COLO668 (cell line): Measurements from ENCODE around the gene PLPP7.
"Not testable (repeated sequence)": the region's sequence is repeated elsewhere in the genome, so short reads cannot be mapped to it uniquely, and the experiment has no call there.

Source experiments
- DNase-seq: peaks from one replicate; lab custom pipeline; 2025; ENCODE audit not compliant: unreplicated experiment; lab: John Stamatoyannopoulos, UW

Gene PLPP7

DNA sequence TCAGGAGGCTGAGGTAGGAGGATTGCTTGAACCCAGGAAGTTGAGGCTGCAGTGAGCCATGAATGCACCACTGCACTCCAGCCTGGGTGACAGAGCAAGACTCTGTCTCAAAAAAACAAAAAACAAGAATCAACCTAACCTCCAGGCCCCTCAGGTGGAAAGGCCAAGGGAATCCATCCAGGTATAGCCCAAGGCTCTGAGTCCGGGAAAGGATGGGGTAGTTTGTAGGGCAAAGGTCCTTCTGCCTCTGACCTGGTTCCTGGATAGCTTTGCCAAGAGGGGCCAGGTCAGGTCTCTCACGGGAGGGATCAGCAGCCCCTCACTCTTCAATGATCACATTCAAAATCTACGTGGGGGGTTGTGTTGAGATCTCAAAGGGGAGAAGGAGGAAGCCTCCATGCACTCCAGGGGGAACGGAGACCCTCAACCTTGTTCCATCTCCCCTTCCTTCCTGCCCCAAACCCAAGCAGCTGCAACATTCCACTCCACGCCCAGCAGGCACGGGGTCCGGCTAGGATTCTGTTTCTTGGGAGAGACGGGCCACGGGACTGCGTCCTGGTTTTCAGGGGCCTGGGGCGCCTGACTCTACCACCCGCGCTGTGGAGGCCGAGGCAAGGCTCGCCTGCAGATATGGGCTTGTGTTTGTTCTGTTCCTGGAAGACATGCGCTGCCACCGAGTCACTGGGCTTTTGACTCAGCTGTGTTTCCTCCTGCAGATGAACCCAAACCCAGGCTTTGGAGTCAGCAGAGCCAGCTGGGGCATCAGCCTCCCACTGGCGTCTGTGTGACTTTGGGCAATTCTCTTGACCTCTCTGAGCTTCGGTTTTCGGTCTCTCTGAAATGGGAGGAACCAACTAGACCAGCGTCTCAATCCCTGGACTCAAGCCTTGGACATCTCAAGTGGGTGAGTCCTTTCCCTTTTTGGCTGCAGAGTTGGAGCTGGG, 35.5 kb downstream of the PLPP7 start:
- no peak for DNase-seq

DNA sequence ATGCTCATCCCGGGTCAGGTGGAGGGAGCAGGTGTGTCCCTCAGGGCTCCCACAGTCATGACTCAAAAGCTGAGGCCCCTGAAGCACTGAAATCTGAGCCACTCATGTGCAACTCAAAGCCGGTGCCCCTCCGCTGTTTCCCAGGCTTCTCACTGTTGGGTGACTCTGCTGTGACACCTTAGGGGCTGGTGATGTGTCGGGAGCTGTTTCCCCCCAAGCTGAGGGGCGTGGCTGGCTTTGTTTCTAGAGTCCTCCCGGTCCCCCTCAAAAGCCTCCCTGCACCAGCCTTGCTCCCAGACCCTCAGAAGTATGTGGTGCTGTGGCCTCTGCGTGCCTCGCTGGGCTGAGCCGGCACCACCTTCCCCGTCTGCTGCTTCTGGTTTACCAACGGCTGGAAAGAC, 39.7 kb downstream of the PLPP7 start:
- DNase-seq: no peak

DNA sequence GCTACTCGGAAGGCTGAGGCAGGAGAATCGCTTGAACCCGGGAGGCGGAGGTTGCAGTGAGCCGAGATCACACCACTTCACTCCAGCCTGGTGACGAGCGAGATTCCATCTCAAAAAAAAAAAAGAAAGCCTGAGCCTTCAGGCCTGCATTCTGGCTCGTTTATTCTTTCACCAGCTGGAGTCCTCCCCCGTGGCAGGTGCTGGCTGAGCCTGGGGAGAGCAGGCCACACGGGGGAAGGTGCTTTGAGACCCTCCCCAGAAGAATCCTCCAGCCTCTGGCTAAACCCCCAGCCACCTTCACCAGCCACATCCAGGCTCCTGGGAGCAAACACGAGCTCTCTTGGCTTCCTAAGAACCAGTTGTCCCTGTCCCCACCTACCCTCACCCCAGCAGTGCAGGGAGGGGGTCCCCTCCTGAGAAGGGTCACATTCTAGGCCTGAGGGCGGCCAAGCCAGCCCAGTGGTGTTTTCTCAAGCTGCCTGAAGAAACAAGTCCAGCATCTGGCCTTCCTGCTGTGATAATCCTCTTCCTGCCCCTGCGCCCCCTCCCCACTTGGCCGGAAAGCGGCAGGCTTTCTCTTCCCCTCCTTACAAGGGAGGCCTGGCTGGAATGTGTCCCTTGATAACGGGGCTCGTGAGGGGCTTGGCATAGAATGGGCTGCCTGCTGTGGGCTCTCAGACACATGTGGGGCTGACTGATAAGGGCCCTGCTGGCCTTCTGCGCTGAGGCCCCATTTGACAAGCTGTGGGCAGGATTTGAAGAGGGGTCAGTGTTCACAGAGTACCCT, 41.5 kb downstream of the PLPP7 start:
- no peak for DNase-seq

DNA sequence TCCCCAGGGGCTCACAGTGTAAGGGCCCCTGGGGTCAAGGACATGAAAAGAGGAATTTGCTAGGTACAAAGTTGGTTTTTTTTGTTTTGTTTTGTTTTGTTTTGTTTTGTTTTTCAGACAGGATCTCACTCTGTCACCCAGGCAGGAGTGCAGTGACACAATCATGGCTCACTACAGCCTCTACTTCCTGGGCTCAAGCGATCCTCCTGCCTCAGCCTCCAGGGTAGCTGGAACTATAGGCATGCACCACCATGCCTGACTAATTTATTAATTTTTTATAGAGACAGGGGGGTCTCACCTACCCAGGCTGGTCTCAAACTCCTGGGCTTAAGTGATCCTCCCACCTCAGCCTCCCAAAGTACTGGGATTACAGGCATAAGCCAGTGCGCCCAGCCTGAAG, 42.5 kb downstream of the PLPP7 start:
- not testable (repeated sequence) for DNase-seq

DNA sequence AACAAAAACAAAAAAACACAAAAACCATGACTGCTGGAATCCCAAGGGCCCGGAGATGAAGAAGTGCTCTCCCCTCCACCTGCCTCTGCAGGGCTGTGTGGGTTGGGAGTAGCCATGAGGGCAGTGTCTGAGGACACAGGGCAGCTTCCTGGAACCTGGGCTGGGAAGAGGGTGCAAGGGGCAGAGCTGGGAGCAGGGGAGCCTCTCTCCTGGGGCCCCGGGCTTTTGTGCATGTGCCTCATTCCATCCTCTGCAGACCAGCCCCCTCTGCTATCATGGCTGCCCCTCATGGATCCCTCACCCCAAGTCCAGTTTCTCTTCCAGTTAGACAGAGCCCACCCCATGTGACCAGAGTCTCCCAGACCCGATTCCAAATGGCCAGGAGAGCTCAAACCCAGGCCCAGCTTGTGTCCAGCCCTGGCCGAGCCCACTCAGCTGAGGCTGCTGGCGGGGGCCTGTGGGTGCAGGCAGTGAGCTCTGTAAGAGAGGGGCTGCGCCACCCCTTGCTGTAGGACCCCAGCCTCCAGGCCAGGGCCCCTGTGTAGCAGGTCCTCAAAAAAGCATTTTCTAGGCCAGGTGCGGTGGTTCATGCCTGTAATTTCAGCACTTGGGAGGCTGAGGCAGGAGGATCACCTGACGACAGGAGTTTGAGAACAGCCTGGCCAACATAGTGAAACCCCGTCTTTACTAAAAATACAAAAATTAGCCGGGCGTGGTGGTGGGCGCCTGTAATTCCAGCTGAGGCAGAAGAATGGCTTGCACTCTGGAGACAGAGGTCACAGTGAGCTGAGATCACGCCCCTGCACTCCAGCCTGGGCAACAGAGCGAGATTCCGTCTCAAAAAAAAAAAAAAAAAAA, 44.5 kb downstream of the PLPP7 start:
- no peak for DNase-seq

DNA sequence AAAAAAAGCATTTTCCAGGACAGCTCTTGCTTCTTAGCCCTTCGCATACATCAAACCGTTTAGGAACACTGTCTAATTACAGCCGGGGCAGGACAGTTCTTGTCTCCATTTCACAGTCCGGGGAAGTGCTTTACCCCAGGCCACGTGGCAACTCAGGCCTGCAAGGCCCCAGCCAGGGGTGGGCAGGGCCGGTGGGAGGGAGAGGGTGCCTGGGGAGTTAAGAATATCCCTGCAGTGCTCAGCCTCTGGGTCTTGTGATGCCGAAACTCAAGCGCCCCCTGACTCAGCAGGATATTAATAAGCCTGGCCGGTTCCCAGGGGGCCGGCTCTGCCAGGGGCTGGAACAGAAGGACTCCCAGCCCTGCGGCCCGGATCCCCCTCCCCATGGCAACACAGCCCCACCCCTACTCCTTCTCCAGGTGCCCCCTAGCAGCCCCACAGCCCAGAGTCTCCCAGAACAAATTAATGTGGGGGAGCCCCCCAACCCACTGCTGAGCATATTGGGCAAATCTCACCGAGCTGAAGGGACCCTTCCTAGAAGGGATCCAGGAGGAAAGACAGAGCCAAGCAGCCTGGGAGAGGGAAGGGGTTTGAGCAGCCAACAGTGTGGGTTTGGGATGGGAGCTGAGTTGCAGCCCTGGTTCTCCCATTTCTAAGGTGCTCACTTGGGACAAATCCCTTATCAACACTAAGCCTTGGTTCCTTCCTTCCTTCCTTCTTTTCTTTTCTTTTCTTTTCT, 45.3 kb downstream of the PLPP7 start:
- no peak for DNase-seq

DNA sequence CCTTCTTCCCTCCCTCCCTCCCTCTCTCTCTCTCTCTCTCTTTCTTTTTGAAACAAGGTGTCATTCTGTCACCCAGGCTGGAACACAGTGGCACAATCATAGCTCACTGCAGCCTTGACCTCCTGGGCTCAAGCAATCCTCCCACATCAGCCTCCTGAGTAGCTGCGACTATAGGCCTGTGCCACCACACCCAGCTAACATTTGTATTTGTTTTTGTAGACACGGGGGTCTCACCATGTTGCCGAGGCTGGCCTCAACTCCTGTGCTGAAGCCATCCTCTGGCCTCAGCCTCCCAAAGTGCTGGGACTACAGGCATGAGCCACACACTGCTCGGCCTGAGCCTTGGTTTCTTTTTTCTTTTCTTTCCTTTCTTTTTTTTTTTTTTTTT, 45.8 kb downstream of the PLPP7 start:
- no peak for DNase-seq

DNA sequence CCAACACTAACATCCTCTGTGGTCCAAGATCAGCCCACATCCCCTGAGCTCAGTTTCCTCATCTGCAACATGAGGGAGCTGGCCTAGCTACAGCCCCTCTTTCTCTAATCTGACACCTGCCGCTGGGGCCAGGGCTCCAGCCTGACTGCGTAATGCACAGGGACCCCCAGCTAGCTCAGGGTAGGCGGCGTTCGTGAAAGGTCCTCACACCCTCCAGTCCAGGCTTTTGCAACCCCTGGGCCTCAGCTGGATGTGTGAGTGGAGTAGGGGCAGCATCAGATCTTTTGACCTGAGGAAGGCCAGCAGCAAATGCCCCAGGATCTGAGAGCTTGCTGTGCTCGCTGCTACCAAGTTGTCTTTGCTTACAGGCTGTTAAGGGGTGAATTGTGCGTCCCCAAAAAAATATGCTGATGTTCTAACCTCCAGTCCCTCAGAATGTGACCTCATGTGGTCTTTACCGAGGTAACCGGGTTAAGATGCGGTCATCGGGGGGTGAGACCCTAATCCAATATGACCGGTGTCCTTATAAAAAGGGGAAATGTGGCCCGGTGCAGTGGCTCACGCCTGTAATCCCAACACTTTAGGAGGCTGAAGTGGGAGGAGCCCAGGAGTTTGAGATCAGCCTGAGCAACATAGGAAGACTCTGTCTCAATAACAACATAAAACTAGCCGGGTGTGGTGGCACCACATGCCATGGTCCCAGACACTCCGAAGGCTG, 47.8 kb downstream of the PLPP7 start:
- no peak for DNase-seq

DNA sequence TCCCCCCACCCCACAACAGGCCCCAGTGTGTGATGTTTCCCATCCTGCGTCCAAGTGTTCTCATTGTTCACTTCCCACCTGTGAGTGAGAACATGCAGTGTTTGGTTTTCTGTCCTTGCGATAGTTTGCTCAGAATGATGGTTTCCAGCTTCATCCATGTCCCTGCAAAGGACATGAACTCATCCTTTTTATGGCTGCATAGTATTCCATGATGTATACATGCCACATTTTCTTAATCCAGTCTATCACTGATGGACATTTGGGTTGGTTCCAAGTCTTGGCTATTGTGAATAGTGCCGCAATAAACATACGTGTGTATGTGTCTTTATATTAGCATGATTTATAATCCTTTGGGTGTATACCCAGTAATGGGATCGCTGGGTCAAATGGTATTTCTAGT, 49.7 kb downstream of the PLPP7 start:
- DNase-seq: not testable (repeated sequence)

DNA sequence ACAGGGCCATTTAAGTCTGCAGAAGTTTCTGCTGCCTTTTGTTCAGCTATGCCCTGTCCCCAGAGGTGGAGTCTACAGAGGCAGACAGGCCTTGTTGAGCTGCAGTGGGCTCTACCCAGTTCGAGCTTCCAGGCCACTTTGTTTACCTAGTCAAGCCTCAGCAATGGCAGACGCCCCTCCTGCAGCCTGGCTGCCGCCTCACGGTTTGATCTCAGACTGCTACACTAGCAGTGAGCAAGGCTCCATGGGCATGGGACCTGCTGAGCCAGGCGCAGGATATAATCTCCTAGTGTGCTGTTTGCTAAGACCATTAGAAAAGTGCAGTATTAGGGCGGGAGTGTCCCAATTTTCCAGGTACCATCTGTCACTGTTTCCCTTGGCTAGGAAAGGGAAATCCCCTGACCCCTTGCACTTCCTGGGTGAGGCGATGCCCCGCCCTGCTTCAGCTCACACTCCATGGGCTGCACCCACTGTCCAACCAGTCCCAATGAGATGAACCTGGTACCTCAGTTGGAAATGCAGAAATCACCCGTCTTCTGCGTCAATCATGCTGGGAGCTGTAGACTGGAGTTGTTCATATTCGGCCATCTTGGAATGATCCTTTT, 55.5 kb downstream of the PLPP7 start:
- not testable (repeated sequence) for DNase-seq

DNA sequence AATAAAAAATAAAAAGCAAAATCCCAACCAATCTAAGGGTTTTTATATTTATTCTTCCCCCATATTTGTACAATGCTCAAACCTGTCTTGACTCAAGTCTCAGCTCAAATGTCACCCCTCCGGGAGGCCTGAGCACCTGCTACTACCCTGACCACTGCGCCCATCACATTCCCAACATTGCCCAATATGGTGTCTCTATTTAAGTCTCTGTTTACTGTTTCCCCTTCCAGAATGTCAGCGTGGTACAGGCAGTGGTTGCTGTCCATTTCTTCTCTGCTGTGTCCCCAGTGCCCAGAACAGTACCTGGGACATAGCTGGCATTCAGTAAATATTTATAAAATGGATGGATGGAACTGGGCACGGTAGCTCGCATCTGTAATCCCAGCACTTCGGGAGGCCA, 57.0 kb downstream of the PLPP7 start:
- DNase-seq: no peak

DNA sequence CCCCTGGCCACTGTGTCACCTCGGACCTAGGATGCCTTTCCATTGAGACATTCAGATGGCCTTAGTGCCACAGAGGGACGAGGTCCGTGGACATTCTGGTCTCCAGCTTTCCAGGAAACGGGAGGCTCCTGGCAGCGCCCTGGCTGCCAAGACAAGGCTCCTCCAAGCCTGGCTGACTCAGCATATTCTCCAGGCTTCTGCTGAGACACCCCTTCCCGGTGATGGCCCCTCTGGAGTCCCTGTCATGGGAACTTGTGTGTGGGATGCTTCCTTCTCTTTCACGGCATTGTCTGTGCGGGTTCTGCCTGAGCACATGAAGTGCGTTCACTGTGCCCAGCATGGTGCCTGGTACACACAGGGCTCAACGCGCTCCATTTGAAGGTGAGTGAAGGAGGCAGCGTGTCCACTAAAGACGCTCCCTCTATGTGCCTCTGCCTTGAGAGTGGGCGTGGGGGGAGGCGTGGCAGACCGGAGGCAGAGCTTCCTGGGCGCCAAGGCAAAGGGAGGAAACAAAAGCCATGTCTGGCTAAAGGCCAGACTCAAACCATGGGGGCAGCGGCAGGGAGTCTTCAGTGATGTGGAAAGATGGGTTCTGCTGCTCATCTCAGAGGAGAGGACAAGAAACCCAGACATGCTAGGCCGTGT, 58.0 kb downstream of the PLPP7 start:
- DNase-seq: no peak

DNA sequence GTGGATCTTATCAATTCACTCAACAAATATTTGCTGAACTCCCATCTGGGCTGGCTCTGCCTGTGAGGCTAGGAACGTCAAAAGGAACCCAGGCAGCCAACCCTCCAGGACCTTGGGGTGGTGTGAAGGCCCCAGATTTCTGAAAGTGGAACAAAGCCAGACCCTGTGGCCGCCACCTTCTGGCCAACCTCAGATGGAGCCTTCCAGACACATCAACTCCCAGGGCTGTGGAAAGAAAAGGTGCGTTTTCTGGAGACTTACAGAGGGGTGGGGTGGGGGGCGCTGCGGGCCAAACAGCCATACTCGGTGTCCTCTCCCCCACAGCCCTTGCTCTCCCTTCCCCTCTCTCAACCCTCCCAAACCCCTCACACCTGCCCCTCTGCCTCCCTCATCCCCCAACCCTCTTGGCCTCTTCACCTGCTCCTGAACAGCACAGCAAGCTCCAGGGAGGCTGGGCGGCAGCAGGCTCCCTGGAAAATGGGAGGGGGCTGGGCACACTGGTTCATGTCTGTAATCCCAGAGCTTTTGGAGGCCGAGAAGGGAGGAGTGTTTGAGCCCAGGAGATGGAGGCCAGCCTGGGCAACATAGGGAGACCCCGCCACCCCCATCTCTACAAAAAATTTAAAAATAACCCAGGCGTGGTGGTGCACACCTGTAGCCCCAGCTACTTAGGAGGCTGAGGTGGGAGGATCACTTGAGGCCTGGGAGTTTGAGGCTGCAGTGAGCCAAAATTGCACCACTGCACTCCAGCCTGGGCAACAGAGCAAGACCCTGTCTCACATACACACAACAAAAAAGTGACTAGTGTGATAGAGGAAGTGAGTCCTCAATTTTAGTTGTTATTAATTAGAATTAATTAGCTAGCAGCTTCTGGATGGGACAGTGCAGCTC, 59.4 kb downstream of the PLPP7 start:
- no peak for DNase-seq

DNA sequence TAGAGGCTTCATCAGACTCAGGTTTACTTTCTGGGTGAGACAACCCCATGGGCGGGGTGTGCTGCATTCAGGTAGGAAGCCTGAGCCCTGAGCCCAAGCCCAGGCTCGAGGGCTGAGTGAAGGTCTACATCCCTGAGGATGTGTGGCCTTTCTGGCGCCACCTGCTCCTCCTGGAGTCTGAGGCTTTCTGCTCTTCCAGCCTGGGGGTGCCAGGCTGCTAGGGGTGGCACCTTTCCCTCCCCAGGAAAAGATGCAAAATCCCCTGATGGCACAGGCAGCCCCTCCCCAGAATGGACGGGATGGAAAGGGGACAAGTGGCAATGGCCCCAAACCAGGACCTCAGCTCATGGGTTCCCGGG, 60.0 kb downstream of the PLPP7 start:
- DNase-seq: no peak

DNA sequence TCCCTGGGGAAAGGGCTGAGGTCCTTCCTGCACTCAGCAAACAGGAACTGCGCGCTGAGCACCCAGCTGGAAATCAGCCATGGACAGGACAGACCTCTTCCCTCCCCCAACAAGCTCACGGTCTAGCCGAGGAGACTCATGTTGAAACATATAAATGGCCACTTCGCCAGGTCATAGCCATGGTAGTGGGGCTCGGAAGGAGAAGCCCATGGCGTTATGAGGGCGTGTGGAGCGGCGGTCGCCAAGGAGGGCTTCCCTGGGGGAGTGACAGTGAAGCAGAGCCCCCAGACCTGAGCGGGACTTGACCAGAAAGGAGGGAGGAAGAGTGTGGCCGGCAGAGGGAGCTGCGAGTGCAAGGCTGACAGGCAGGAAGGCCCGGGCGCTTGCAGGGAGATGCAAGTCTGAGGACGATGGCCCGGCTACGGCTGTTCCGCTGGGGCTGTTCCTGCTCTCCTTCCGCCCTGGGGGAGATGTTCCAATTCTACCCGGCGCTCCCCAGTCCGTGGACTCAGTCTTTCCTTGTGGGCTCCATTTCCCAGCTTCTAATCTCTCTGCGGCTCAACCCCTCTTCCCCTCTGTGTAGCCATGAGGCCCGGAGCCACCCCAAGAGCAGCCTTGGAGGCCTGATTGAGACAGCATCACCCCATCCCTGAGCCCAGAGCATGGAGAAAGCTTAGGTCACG, 60.5 kb downstream of the PLPP7 start:
- peak; percentile 85 for DNase-seq

DNA sequence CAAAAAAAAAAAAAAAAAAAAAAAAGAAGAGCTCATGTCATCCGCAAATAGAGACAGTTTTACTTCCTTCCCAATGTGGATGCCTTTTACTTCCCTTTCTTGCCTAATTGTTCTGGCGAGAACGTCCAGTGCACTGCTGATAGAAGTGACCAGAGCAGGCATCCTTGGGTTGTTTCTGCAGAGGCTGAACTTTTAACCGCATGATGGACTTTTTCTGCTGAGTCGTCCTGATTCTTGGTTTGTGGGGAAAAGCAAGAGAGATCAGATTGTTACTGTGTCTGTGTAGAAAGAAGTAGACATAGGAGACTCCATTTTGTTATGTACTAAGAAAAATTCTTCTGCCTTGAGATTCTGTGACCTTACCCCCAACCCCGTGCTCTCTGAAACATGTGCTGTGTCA, 67.0 kb downstream of the PLPP7 start:
- DNase-seq: not testable (repeated sequence)

DNA sequence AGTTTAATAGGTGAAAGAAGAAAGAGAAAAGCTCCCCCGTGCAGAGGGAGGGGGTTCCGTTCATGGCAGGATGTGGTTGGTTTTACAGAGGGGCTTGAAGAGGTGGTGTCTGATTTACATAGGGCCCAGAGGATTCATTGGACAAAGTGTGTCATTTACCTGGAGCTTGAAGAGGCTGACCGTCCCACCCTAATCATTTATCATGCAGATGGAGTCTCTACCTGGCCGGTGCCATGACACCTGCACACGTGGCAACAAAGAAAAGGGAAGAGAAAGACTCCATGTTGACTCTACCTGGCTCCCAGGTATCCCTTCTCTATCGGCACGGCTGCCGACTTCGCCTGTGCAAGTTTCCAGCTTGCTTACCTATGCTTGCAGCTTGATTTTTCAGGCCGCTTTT, 69.0 kb downstream of the PLPP7 start:
- DNase-seq: no peak
